Omental fat pad (tissue), 4 donors: ENCODE results near the gene PGA3. TPM values are rescaled to one million over a fixed set of nuclear protein-coding genes. Genes with fewer than 3 reads are reported as not detected.
A peak's percentile ranks its signal among the peaks of the same experiment; 100 is the strongest.
"Not testable (repeated sequence)": the region's sequence is repeated elsewhere in the genome, so short reads cannot be mapped to it uniquely, and the experiment has no call there.

Experiments
- ATAC-seq: fragments of 150-250 bp; one replicate; pipeline ENCODE4 v1.9.1; 2016; ENCODE audit warnings: mild to moderate bottlenecking, moderate library complexity; ENCODE audit not compliant: low FRiP score
- DNase-seq: peaks from one replicate; pipeline ENCODE4 v3.0.0-alpha.2; 2019; ENCODE audit warnings: low spot score
- total RNA-seq, 4 donors: library from RNA; depleted of rRNA; stranded (reverse); fragments of >200 nt; gene quantifications; one replicate each; pipeline ENCODE4 v1.1.0, GENCODE V29; 2016
- TF ChIP-seq, protein P1 (sequence below), 3 donors: fragments of 450-650 bp; IDR thresholded peaks; one replicate each; pipeline ENCODE4 v1.5.1; 2016 to 2017; ENCODE audit warnings: antibody characterized with exemption in 3 of 3, mild to moderate bottlenecking in 3 of 3, moderate library complexity in 2 of 3

PGA3 gene
- total RNA-seq, result 10 to 100 TPM in 2 of 4 donors, 1 to 10 TPM in 2; 2.5 to 96.7 (median 7.6) TPM

DNA sequence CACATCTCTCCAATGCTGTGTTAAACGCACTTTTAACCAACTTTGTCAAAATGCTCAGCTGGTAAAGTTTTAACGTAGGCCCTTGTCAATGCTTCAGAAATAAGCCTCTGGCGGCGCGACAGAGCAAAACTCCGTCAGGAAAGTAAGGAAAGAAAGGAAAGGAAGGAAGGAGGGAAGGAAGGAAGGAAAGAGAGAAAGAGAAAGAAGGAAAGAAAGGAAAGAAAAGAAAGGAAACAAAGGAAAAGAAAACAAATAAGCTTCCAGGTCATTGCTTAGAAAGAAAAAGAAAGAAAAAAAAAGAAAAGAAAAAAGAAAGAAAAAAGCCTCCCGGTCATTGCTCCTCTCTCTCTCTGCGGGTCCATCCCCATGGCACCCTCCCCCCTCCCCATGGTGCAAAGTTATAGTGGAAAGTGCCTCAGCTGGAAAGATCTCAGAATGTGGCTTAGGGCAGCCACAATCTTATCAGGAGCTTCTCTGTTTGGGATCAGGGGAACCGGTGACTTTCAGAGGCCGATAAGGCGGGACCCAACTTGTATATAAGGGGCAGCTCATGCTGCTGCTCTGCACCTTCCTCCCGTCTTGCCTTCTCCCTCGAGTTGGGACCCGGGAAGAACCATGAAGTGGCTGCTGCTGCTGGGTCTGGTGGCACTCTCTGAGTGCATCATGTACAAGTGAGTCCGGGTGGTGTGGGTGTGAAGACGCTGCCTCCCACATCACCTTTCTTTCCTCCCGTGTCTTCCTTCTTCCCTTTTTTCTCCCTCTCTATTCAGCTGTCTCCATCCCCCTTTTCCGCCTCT, at the start of gene PGA3:
PGA3 (plus strand) TSS at position 566 of the 797 bp plus-strand sequence; CDS start at position 616, 50 bp downstream.
- DNase-seq, result not testable (repeated sequence)

DNA sequence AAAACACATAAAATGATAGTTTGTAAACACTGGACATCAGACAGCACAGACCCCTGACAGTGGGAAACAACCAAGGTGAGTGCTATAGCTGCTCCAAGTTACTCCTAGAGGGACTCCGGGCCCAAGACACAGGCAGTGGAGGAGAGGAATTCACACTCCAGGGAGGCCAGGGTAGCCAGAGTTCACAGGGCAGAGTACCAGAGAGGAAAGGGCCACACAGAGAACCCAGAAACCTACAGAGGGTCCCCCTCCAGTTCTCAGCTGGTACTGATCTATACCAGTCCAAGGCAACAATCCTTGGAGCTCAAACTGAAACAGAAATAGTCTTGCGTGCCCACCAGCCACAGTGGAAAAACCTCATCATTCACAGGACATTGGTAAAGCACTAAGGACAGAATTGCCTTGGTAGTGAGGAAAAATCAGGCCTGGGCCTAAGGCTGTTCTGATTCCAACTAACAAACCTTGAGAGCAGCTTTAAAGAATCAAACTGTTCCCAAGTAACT, 49.7 kb upstream of the PGA3 start:
- TF ChIP-seq, protein P1, sequence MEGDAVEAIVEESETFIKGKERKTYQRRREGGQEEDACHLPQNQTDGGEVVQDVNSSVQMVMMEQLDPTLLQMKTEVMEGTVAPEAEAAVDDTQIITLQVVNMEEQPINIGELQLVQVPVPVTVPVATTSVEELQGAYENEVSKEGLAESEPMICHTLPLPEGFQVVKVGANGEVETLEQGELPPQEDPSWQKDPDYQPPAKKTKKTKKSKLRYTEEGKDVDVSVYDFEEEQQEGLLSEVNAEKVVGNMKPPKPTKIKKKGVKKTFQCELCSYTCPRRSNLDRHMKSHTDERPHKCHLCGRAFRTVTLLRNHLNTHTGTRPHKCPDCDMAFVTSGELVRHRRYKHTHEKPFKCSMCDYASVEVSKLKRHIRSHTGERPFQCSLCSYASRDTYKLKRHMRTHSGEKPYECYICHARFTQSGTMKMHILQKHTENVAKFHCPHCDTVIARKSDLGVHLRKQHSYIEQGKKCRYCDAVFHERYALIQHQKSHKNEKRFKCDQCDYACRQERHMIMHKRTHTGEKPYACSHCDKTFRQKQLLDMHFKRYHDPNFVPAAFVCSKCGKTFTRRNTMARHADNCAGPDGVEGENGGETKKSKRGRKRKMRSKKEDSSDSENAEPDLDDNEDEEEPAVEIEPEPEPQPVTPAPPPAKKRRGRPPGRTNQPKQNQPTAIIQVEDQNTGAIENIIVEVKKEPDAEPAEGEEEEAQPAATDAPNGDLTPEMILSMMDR (IDR thresholded peaks at IDR 0.05), result no peak
- no peak for DNase-seq
- peak; percentile 10 for ATAC-seq

More for the DNA sequence above, at the start of gene PGA3:
- not testable (repeated sequence) for ATAC-seq

DNA sequence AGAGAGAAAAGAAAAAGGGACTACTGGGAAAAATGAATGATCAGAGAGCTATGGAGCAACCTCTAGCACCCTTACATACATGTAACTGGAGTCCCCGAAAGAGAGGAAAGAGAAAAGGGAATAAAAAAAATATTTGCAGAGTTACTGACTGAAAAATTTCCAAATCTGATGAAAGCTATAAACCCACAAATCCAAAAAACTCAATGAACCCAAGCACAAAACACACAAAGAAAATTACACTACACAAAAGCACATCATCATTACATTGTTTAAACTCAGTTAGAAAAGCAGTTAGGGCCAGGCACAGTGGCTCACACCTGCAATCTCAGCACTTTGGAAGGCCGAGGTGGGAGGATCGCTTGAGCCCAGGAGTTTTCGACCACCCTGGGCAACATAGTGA, 48.8 kb upstream of the PGA3 start:
- no peak for DNase-seq
- TF ChIP-seq, protein P1 (IDR thresholded peaks at IDR 0.05), result no peak
- no peak for ATAC-seq

DNA sequence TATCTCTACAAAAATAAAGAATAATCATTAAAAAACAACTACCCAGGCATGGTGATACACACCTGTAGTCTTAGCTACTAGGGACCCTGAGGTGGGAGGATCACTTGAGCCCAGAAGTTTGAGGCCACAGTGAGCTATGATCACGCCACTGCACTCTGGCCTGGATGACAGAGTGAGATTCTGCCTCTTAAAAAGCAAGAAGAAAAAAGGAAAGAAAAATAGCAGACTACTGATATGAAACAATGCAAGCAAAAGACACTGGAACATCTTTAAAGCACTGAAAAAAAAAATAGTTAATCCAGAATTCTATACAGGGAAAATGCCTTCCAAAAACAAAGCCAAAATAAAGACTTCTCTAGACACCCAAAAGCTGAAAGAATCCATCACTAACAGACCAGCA, 48.0 kb upstream of the PGA3 start:
- ATAC-seq (no peak), DNase-seq (no peak)
- TF ChIP-seq, protein P1 (IDR thresholded peaks at IDR 0.05), result no peak

DNA sequence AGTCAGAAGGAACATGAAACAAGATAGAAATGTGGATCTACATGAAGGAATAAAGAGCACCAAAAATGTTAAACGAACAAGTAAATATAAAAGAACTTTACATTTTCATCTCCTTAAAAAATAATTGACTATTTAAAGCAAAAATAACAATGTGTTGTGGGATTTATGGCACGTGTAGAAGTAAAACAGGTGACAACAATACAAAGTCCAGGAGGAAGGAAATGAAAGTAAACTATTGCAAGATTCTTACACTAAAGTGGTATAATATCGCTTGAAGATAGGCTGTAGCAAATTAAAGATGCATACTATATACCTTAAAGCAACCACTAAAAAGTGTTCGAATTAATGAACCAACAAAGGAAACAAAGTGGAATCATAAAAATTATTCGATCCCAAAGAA, 47.6 kb upstream of the PGA3 start:
- TF ChIP-seq, protein P1 (IDR thresholded peaks at IDR 0.05), result no peak
- no peak for DNase-seq
- ATAC-seq, result no peak

DNA sequence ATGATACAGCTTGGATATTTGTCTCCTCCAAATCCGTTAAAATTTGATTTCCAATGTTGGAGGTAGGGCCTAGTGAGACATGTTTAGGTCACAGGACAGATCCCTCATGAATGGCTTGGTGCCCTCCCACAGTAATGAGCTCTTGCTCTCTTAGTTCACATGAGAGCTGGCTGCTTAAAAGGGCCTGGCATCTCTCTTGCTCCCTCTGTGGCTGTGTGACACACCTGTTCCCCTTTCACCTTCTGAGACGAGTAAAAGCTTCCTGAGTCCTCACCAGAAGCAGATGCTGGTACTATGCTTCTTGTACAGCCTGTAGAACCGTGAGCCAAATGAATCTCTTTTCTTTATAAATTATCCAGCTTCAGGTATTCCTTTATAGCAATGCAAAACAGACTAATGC, 45.6 kb upstream of the PGA3 start:
- ATAC-seq (no peak), DNase-seq (no peak)
- TF ChIP-seq, protein P1 (IDR thresholded peaks at IDR 0.05), result no peak

DNA sequence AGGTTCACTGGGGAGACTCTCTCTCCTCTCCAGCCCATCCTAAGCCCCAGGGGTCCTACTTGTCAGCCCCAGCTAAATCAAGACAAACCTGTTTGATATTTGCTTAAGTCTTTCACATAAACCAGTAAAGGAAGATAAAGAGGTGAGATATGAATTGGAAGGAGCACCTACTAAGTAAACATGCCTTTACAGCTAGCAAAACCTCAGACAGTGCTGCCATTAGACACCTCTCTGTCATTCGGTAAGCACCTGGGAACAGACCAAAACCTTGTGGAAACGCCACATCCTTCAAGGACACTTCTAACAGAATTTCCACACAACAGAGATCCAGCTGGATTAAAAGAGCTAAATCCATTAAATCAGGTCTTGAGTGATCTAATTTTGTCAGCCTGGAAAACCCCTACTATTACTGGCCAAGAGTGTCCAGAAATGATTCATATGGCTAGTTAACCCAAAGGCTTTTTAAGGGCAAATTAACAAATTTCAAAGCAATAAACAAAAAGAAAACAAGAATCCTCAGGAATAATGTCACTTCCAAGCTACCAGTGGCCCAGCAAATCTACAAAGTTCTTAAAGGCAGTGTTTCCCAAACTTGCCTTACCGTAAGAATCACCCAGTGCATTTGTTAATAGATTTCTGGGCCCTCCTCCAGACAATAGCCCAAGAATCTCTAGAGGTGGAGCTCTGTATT, 44.5 kb upstream of the PGA3 start:
- peak; percentile 64 for ATAC-seq
- TF ChIP-seq, protein P1 (IDR thresholded peaks at IDR 0.05), result no peak
- no peak for DNase-seq
